HCT116 (cell line): ENCODE data around the gene SLFN12. TPM values are rescaled to one million over a fixed set of nuclear protein-coding genes. Genes with fewer than 3 reads are reported as not detected.

Experiments used
- ATAC-seq: fragments of 200-7000 bp; cut with Tn5 transposase; 2 replicates; pipeline ENCODE4 v1.9.1; 2020; ENCODE audit warnings: mild to moderate bottlenecking, moderate library complexity
- BruUV-seq: library from RNA; stranded (reverse); fragments of 400-500 nt; replicated peaks from 2 replicates; lab custom pipeline; 2021; lab: Mats Ljungman, UMichigan
- CTCF ChIA-PET: fragments of 300-600 bp; sonication (Branson Sonifier 250); formaldehyde crosslinking; loops from one replicate; lab custom pipeline; 2021; ENCODE audit warnings: antibody characterized with exemption; lab: Charles Lee
- POLR2A ChIA-PET: fragments of 300-600, 350-600 bp; sonication (Branson Sonifier 250); formaldehyde crosslinking; loops from one replicate; lab custom pipeline; 2021; ENCODE audit warnings: antibody characterized with exemption; lab: Charles Lee
- RAD21 ChIA-PET, 2 experiments: fragments of 300-600 bp; sonication (Branson Sonifier 250); formaldehyde crosslinking; loops; one replicate each; lab custom pipeline; 2023; ENCODE audit warnings: low total read pairs in 2 of 2; ENCODE audit not compliant: uncharacterized antibody in 2 of 2, unreplicated experiment in 2 of 2, low non-redundant PET in 1 of 2; lab: Charles Lee
- DNase-seq: peaks from one replicate; pipeline ENCODE4 v3.0.0-alpha.2; 2010; ENCODE audit warnings: low read depth, low spot score
- H2AFZ ChIP-seq: fragments of 200-600 bp; shearing (Covaris generic), sonication (generic); 2 replicates; pipeline ENCODE4 v1.6.1; 2017; ENCODE audit warnings: low read depth, mixed run types, mixed read lengths, antibody characterized with exemption, low read length; ENCODE audit not compliant: poor library complexity, severe bottlenecking
- H3K27ac ChIP-seq: 2 replicates; pipeline ENCODE4 v1.5.1; 2012; ENCODE audit warnings: low read depth, low read length
- H3K27me3 ChIP-seq: fragments of 200-600 bp; sonication (generic); 2 replicates; pipeline ENCODE4 v1.6.1; 2016; ENCODE audit warnings: mixed run types, low read length, mixed read lengths; ENCODE audit not compliant: insufficient read depth
- H3K36me3 ChIP-seq, 2 experiments: fragments of 200-500 bp in 1 of 2; fragments of 200-600 bp in 1 of 2; sonication (Bioruptor generic) in 1 of 2; sonication (generic) in 1 of 2; 2 replicates each; pipeline versions ENCODE4 v1.5.1 to v1.6.1; 2014 to 2016; ENCODE audit warnings: low read length in 2 of 2, inconsistent platforms in 1 of 2, mixed read lengths in 1 of 2, mixed run types in 1 of 2; ENCODE audit not compliant: insufficient read depth in 2 of 2, control insufficient read depth in 1 of 2
- H3K4me1 ChIP-seq, 2 experiments: fragments of 200-600 bp in 1 of 2; sonication (generic) in 1 of 2; 2 replicates each; pipeline versions ENCODE4 v1.5.1 to v1.6.1; 2012 to 2017; ENCODE audit warnings: low read length in 2 of 2, inconsistent platforms in 1 of 2, mild to moderate bottlenecking in 1 of 2, mixed read lengths in 1 of 2, mixed run types in 1 of 2, moderate library complexity in 1 of 2; ENCODE audit not compliant: insufficient read depth in 2 of 2, control insufficient read depth in 1 of 2
- H3K4me2 ChIP-seq: fragments of 200-600 bp; sonication (generic); 2 replicates; pipeline ENCODE4 v1.6.1; 2017; ENCODE audit warnings: mixed run types, low read length, mixed read lengths
- H3K4me3 ChIP-seq, 2 experiments: fragments of 200-600 bp in 1 of 2; sonication (generic) in 1 of 2; replicated peaks in 1 of 2; 2 replicates each; pipeline ENCODE4 v1.5.1; 2011 to 2016; ENCODE audit warnings: low read length in 2 of 2, control low read depth in 1 of 2, low read depth in 1 of 2, mild to moderate bottlenecking in 1 of 2, mixed read lengths in 1 of 2, mixed run types in 1 of 2
- H3K79me2 ChIP-seq: fragments of 200-600 bp; sonication (generic); 2 replicates; pipeline ENCODE4 v1.6.1; 2017; ENCODE audit warnings: mild to moderate bottlenecking, mixed run types, low read length, moderate library complexity, mixed read lengths; ENCODE audit not compliant: insufficient read depth
- H3K9ac ChIP-seq: fragments of 200-600 bp; sonication (generic); 2 replicates; pipeline ENCODE4 v1.6.1; 2016; ENCODE audit warnings: low read length, mixed read lengths
- H3K9me2 ChIP-seq: fragments of 200-600 bp; sonication (generic), shearing (Covaris generic); 2 replicates; pipeline ENCODE4 v1.6.1; 2017; ENCODE audit warnings: mixed run types, mild to moderate bottlenecking, moderate library complexity; ENCODE audit not compliant: insufficient read depth
- H3K9me3 ChIP-seq, 2 experiments: fragments of 200-500 bp in 1 of 2; fragments of 200-600 bp in 1 of 2; sonication (Bioruptor generic) in 1 of 2; sonication (generic) in 1 of 2; 2 replicates each; pipeline ENCODE4 v1.6.1; 2014 to 2017; ENCODE audit warnings: low read length in 2 of 2, mixed read lengths in 2 of 2, inconsistent platforms in 1 of 2, low read depth in 1 of 2, mild to moderate bottlenecking in 1 of 2, mixed run types in 1 of 2, moderate library complexity in 1 of 2; ENCODE audit not compliant: control insufficient read depth in 1 of 2, insufficient read depth in 1 of 2
- H4K20me1 ChIP-seq: fragments of 200-600 bp; sonication (generic), shearing (Covaris generic); 2 replicates; pipeline ENCODE4 v1.6.1; 2017; ENCODE audit warnings: mixed run types, mild to moderate bottlenecking, moderate library complexity; ENCODE audit not compliant: insufficient read depth
- CBX3 ChIP-seq: IDR thresholded peaks from 2 replicates; pipeline ENCODE4 v1.6.1; 2012; ENCODE audit warnings: low read depth
- CEBPB ChIP-seq: IDR thresholded peaks from 2 replicates; pipeline ENCODE4 v1.6.1; 2012; ENCODE audit warnings: low read depth
- ELF1 ChIP-seq: IDR thresholded peaks from 2 replicates; pipeline ENCODE4 v1.6.1; 2012; ENCODE audit warnings: low read depth, borderline replicate concordance
- FOSL1 ChIP-seq: IDR thresholded peaks from 2 replicates; pipeline ENCODE4 v1.6.1; 2012; ENCODE audit warnings: low read depth
- JUND ChIP-seq: IDR thresholded peaks from 2 replicates; pipeline ENCODE4 v1.6.1; 2012
- MAX ChIP-seq: IDR thresholded peaks from 2 replicates; pipeline ENCODE4 v1.6.1; 2012
- POLR2A ChIP-seq: IDR thresholded peaks from 2 replicates; pipeline ENCODE4 v1.7.0; 2011; ENCODE audit warnings: borderline replicate concordance; ENCODE audit not compliant: insufficient read depth, insufficient read length; ENCODE audit errors: extremely low read depth
- RAD21 ChIP-seq: IDR thresholded peaks from 2 replicates; pipeline ENCODE4 v1.6.1; 2012; ENCODE audit warnings: low read depth, mild to moderate bottlenecking
- REST ChIP-seq: IDR thresholded peaks from 2 replicates; pipeline ENCODE4 v1.6.1; 2012; ENCODE audit warnings: low read depth
- SIN3A ChIP-seq: IDR thresholded peaks from 2 replicates; pipeline ENCODE4 v1.6.1; 2012; ENCODE audit warnings: low read depth
- SP1 ChIP-seq: IDR thresholded peaks from 2 replicates; pipeline ENCODE4 v1.6.1; 2012; ENCODE audit warnings: low read depth
- SRF ChIP-seq: IDR thresholded peaks from 2 replicates; pipeline ENCODE4 v1.6.1; 2012; ENCODE audit warnings: low read depth
- TCF7L2 ChIP-seq: IDR thresholded peaks from 2 replicates; pipeline ENCODE4 v1.7.0; 2011; ENCODE audit warnings: borderline replicate concordance, inconsistent platforms; ENCODE audit not compliant: insufficient read depth, insufficient read length; ENCODE audit errors: extremely low read depth
- YY1 ChIP-seq: IDR thresholded peaks from 2 replicates; pipeline ENCODE4 v1.6.1; 2011; ENCODE audit warnings: low read length, low read depth, moderate library complexity, mild to moderate bottlenecking; ENCODE audit not compliant: insufficient replicate concordance; ENCODE audit errors: extremely low read depth
- ZFX ChIP-seq: fragments of 450-650 bp; IDR thresholded peaks from 2 replicates; pipeline ENCODE4 v1.6.1; 2017
- intact Hi-C: fragments of 100-400 bp; cut with micrococcal nuclease; formaldehyde crosslinking; loops from 2 replicates; pipeline ENCODE4 v1.10.0; 2022
- total RNA-seq: library from RNA; stranded (reverse); gene quantifications from one replicate; pipeline ENCODE4 v1.2.1, GENCODE V29; 2021; ENCODE audit not compliant: unreplicated experiment
- TF ChIP-seq, protein P1 (sequence below), 3 experiments: fragments of 200-600 bp in 1 of 3; sonication (generic) in 1 of 3; IDR thresholded peaks in 2 of 3; conservative IDR thresholded peaks in 1 of 3; 2 replicates each; pipeline ENCODE4 v1.5.1; 2012 to 2017; ENCODE audit warnings: low read depth in 2 of 3, low read length in 2 of 3, antibody characterized with exemption in 1 of 3, borderline replicate concordance in 1 of 3, control low read depth in 1 of 3, mild to moderate bottlenecking in 1 of 3, mixed read lengths in 1 of 3, mixed run types in 1 of 3, moderate library complexity in 1 of 3; ENCODE audit not compliant: insufficient read depth in 1 of 3
- TF ChIP-seq, protein P2 (sequence below): IDR thresholded peaks from 2 replicates; pipeline ENCODE4 v1.6.1; 2012

SLFN12 gene
- total RNA-seq, 1 experiment from 2014 or later, result not detected

- peaks cover 3% of the 10 kb centered on the region; the same call in 1 of the 2 replicates for H3K27me3 ChIP-seq
- intact Hi-C loops, result no loop called here
- TF ChIP-seq CBX3, result no peak
- TF ChIP-seq POLR2A, result no peak
- TF ChIP-seq MAX, result no peak
- TF ChIP-seq, protein P1, sequence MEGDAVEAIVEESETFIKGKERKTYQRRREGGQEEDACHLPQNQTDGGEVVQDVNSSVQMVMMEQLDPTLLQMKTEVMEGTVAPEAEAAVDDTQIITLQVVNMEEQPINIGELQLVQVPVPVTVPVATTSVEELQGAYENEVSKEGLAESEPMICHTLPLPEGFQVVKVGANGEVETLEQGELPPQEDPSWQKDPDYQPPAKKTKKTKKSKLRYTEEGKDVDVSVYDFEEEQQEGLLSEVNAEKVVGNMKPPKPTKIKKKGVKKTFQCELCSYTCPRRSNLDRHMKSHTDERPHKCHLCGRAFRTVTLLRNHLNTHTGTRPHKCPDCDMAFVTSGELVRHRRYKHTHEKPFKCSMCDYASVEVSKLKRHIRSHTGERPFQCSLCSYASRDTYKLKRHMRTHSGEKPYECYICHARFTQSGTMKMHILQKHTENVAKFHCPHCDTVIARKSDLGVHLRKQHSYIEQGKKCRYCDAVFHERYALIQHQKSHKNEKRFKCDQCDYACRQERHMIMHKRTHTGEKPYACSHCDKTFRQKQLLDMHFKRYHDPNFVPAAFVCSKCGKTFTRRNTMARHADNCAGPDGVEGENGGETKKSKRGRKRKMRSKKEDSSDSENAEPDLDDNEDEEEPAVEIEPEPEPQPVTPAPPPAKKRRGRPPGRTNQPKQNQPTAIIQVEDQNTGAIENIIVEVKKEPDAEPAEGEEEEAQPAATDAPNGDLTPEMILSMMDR (IDR thresholded peaks at IDR 0.05 in 2 of 3, conservative IDR thresholded peaks at IDR 0.05 in 1 of 3; ENCODE audit: borderline replicate concordance in 1 of 3, insufficient read depth in 1 of 3, low read depth in 2 of 3, low read length in 2 of 3), result no peak
- TF ChIP-seq, protein P2, sequence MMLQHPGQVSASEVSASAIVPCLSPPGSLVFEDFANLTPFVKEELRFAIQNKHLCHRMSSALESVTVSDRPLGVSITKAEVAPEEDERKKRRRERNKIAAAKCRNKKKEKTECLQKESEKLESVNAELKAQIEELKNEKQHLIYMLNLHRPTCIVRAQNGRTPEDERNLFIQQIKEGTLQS, result no peak
- no peak for TF ChIP-seq YY1
- no peak for TF ChIP-seq CEBPB
- no peak for TF ChIP-seq JUND
- TF ChIP-seq ZFX, result no peak
- TF ChIP-seq SP1, result no peak
- TF ChIP-seq SIN3A, result no peak
- TF ChIP-seq SRF, result no peak
- no peak for TF ChIP-seq RAD21
- TF ChIP-seq FOSL1, result no peak
- TF ChIP-seq REST, result no peak
- TF ChIP-seq ELF1, result no peak
- no peak for TF ChIP-seq TCF7L2
- TF ChIP-seq, all 23 proteins: peak for 0
- ChIA-PET RAD21 (no interaction called here), CTCF (no interaction called here), POLR2A (no interaction called here)
- Histone ChIP-seq H3K4me3 (no peak overlapping the region), H3K9me2 (no peaks in the 10 kb centered on the region), H4K20me1 (no peaks in the 10 kb centered on the region), H3K9ac (no peak overlapping the region), H3K4me1 (peaks cover 7% of the 10 kb centered on the region in 2 experiments), H3K36me3 (no peaks in the 10 kb centered on the region), H3K79me2 (no peaks in the 10 kb centered on the region), H3K9me3 (no peaks in the 10 kb centered on the region), H3K27ac (no peak overlapping the region), H2AFZ (no peak overlapping the region), H3K4me2 (no peak overlapping the region)
- ATAC-seq, result no peak
- BruUV-seq, result no TSS peak
- DNase-seq, result no peak
Observed at GRCh38 chr17:35438433-35438832, 6.1 kb upstream of the SLFN12 start.
